ENCODE results near the gene ADCY2.

The ADCY2 gene

GRCh38 chr5:7516253-7516652, 120.3 kb downstream of the ADCY2 start:
- no peak for DNase-seq

DNA sequence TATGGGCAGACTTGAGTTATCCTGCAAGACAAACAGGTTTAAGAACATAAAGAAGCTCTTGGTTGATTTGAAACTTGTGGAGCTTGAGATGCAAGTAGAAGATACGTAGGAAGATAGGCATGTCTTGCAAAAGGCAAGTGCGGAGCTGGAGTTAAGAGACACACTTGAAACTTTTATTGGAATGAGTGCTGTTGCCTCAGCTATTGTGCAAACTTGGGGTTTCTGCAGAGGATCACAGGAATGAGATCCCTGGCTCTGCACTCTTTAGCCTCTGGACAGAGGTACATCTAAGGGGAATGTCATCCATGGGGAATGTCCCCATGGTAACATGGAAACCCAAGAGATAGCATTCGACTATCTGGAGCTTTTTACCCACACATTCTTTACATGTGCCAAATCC, 121.1 kb downstream of the ADCY2 start:
- DNase-seq = no peak

DNA sequence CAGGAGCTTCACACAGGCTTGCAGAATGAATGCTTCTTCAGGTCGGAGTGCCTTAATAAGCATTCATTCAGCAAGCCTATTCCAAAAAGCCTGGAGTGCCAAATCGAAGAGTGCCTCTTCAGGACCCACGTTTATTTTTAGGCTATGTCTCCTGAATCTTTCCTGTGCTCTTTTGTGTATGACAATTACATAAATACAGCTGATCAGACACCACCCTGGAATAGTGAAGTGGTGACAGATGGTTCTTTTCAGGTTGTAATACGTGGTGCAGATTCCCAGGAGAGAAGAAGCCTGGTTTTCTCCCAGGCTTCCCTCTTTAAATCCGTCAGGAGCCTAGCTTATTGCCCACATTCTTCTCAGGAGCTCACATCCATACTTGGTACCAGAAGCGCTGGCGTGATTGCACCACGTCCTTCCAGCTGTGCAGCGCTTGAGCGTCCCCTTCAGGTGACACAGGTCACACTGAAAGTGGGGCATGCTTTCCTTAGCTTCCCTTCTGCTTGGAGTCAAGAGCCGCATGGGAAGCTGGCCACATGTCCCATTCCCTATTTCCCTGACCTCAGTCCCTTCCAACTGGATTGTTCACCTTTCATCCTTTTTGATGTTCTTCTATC, 123.1 kb downstream of the ADCY2 start:
- peak; percentile 41 for DNase-seq

- DNase-seq = no peak
Measured at GRCh38 chr5:7519564-7519963, 123.6 kb downstream of the ADCY2 start.

DNA sequence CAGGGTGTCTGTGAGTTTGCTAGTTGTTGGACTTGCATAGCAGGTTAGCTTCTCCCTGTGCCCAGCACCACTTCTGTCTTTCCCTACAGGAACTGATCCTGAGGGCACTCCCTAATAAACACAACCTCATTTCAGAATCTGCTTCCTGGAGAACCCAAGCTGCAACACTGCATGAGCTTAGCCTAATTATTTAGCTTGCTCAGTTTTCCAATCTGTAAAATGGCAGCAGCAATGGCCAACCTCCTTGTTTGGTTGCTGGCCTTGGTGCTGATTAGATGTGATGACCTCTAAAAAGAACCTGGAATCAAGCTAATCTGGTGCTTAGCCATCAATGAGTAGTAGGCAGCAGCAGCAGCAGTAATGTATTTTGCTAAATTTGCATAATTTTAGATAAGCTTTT, 133.9 kb downstream of the ADCY2 start:
- no peak for DNase-seq

GRCh38 chr5:7533941-7534340, 138.0 kb downstream of the ADCY2 start:
- DNase-seq = no peak

GRCh38 chr5:7534505-7534904, 138.6 kb downstream of the ADCY2 start:
- no peak for DNase-seq

DNA sequence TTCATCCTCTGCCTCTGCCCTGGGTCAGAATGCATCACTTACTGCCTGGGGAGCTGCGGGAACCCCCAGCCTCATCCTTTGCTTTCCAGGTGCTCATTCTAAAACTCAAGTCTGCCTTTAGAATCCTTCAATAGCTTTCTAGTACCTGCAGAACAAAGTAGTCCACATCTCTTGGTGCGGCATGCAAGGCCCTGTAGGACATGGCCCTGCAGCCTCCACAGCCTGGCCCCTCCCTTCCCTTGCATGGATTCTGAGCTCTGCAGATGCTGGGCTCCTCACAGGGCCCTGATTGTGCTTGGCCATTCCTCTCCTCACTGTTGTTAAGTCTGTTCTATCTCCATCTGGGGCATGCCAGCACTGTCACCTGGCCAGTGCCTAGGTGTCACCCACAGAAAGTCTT, 141.6 kb downstream of the ADCY2 start:
- no peak for DNase-seq

- no peak for DNase-seq
Measured at GRCh38 chr5:7539571-7539970, 143.6 kb downstream of the ADCY2 start.

- DNase-seq = peak; percentile 56
Measured at GRCh38 chr5:7540736-7541485, 145.0 kb downstream of the ADCY2 start.

- DNase-seq = no peak
Measured at GRCh38 chr5:7541898-7542297, 146.0 kb downstream of the ADCY2 start.

GRCh38 chr5:7546555-7546954, 150.6 kb downstream of the ADCY2 start:
- DNase-seq = no peak

DNA sequence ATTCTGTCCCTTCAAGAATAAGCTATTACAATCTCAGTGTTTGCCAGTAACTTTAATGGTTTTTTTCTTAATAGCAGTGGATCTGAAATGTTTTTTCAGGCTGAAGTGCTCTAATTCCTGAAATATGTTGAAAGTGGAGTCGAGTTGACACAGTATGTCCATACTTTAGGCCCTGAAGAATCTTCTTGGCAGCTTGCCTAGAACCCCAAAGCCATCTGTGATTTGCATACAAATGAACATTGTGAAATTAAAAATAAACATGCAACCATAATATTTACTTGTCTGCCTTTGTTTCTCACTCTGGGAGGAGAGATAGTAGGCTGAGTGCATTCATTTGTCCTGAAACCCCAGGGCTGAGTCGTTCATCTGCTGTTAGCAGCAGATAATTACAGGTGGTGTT, 152.7 kb downstream of the ADCY2 start:
- no peak for DNase-seq

- DNase-seq = no peak
Measured at GRCh38 chr5:7565559-7565958, 169.6 kb downstream of the ADCY2 start.

DNA sequence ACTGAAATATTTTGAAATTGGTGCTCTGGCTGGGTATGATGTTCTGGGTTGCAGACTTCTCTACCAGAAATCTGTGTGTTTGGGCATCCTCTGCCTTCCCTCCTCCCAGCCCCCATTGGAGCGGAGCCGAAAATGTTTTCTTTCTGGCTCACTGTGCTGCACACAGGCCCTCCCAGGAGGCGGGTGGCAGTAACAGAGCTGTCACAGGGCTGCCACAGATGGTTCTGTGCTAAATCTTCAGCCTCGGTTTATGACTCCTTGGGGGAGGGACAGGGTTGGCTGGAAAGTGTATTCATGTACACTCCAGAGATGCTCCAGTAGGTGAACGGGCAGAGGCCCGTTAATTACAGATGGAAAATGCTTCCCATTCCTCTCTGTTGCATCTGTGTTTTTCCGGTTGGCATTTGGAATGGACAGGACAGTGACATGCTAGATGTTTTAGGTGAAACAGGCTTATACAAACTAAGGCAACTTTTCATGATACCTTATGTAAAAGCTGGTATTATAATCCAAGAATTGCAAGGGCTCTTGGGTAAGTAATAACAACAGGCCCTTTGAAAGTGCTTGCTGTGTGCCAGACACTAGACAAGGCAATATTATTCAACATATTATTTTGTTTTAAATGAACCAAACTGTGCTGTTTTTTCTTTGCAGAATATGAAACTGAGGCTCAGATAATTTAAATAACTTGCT, 180.2 kb downstream of the ADCY2 start:
- DNase-seq = no peak

- DNase-seq = no peak
Measured at GRCh38 chr5:7577381-7577780, 181.4 kb downstream of the ADCY2 start.

- no peak for DNase-seq
Measured at GRCh38 chr5:7578071-7578470, 182.1 kb downstream of the ADCY2 start.

DNA sequence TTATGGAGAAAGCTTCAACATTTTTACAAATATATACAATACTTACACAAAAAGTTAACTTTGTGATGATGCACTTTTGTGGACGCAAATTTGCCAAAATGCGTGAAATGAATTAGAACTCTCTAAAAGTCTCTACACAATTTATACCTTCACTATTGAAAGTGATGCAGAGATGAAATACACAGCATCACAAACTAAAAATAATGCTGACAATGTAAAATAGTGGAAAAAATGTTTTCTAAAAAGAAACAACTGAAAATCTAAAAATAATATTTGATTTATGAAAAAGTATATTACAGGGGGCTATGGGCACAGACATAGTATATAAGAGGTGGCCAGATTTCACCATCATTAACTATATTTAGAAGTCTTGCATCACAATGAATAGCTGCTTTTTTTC, 188.8 kb downstream of the ADCY2 start:
- DNase-seq = no peak

- DNase-seq = no peak
Measured at GRCh38 chr5:7585807-7586206, 189.9 kb downstream of the ADCY2 start.

GRCh38 chr5:7586480-7586879, 190.5 kb downstream of the ADCY2 start:
- DNase-seq = no peak

- DNase-seq = no peak
Measured at GRCh38 chr5:7589800-7590199, 193.9 kb downstream of the ADCY2 start.

GRCh38 chr5:7592910-7593309, 197.0 kb downstream of the ADCY2 start:
- no peak for DNase-seq

GRCh38 chr5:7597059-7597642, 201.2 kb downstream of the ADCY2 start:
- DNase-seq = no peak
